ENCODE data around the gene RAB44.
"Not testable (repeated sequence)": the region's sequence is repeated elsewhere in the genome, so short reads cannot be mapped to it uniquely, and the experiment has no call there.

RAB44 gene

GRCh38 chr6:36697481-36697903 is at the start of gene RAB44:
RAB44 (plus strand) TSS chr6:36697826; CDS start chr6:36704236, 6,410 bp downstream.
- DNase-seq, result no peak

- no peak for DNase-seq
These were observed 48.5 kb upstream of the RAB44 start for GRCh38 chr6:36649086-36649485.

GRCh38 chr6:36649701-36650484 is 47.7 kb upstream of the RAB44 start:
- no peak for DNase-seq

GRCh38 chr6:36650848-36651478 is 46.7 kb upstream of the RAB44 start:
- DNase-seq, result no peak

GRCh38 chr6:36651659-36652379 is 45.8 kb upstream of the RAB44 start:
- DNase-seq, result no peak

- not testable (repeated sequence) for DNase-seq
These were observed 43.2 kb upstream of the RAB44 start for GRCh38 chr6:36654469-36654868.

GRCh38 chr6:36655085-36655724 is 42.4 kb upstream of the RAB44 start:
- DNase-seq, result no peak

- no peak for DNase-seq
These were observed 41.2 kb upstream of the RAB44 start for GRCh38 chr6:36656441-36656840.

GRCh38 chr6:36657271-36657670 is 40.4 kb upstream of the RAB44 start:
- no peak for DNase-seq

GRCh38 chr6:36657942-36658544 is 39.6 kb upstream of the RAB44 start:
- no peak for DNase-seq

GRCh38 chr6:36659271-36659670 is 38.4 kb upstream of the RAB44 start:
- no peak for DNase-seq

- DNase-seq, result no peak
These were observed 36.7 kb upstream of the RAB44 start for GRCh38 chr6:36660771-36661471.

GRCh38 chr6:36662380-36662779 is 35.2 kb upstream of the RAB44 start:
- no peak for DNase-seq

- DNase-seq, result no peak
These were observed 34.8 kb upstream of the RAB44 start for GRCh38 chr6:36662827-36663256.

- DNase-seq, result no peak
These were observed 33.9 kb upstream of the RAB44 start for GRCh38 chr6:36663504-36664446.

- DNase-seq, result no peak
These were observed 32.4 kb upstream of the RAB44 start for GRCh38 chr6:36665180-36665579.

- no peak for DNase-seq
These were observed 31.3 kb upstream of the RAB44 start for GRCh38 chr6:36666287-36666686.

GRCh38 chr6:36666826-36667591 is 30.6 kb upstream of the RAB44 start:
- no peak for DNase-seq

- DNase-seq, result no peak
These were observed 29.0 kb upstream of the RAB44 start for GRCh38 chr6:36668591-36668990.

- no peak for DNase-seq
These were observed 28.6 kb upstream of the RAB44 start for GRCh38 chr6:36669002-36669401.

Measured in cerebellar nuclear complex (tissue), 1 donor.